GM21360 (cell line): ENCODE results near the gene ING5.
"Not testable (repeated sequence)": the region's sequence is repeated elsewhere in the genome, so short reads cannot be mapped to it uniquely, and the experiment has no call there.

Experiments used
- ATAC-seq: cut with Tn5 transposase; IDR thresholded peaks from one replicate; pipeline ENCODE4 v1.9.1; 2021; ENCODE audit warnings: mild to moderate bottlenecking, moderate library complexity; ENCODE audit not compliant: unreplicated experiment

The ING5 gene

GRCh38 chr2:241736111-241736510 lies 34.3 kb downstream of the ING5 start:
- no peak for ATAC-seq

- ATAC-seq: no peak
Measured at GRCh38 chr2:241738040-241738686, 36.3 kb downstream of the ING5 start.

- ATAC-seq: no peak
Measured at GRCh38 chr2:241739177-241739576, 37.3 kb downstream of the ING5 start.

GRCh38 chr2:241739651-241740050 lies 37.8 kb downstream of the ING5 start:
- no peak for ATAC-seq

GRCh38 chr2:241741016-241741415 lies 39.2 kb downstream of the ING5 start:
- ATAC-seq: no peak

GRCh38 chr2:241742320-241742939 lies 40.6 kb downstream of the ING5 start:
- ATAC-seq: no peak

GRCh38 chr2:241743008-241743407 lies 41.2 kb downstream of the ING5 start:
- not testable (repeated sequence) for ATAC-seq

GRCh38 chr2:241743620-241744019 lies 41.8 kb downstream of the ING5 start:
- ATAC-seq: no peak

GRCh38 chr2:241744028-241744754 lies 42.4 kb downstream of the ING5 start:
- ATAC-seq: no peak

- ATAC-seq: no peak
Measured at GRCh38 chr2:241745276-241745675, 43.4 kb downstream of the ING5 start.

GRCh38 chr2:241746084-241746483 lies 44.2 kb downstream of the ING5 start:
- ATAC-seq: no peak

- ATAC-seq: no peak
Measured at GRCh38 chr2:241748468-241749256, 46.8 kb downstream of the ING5 start.

GRCh38 chr2:241750076-241750840 lies 48.4 kb downstream of the ING5 start:
- no peak for ATAC-seq

- ATAC-seq: no peak
Measured at GRCh38 chr2:241751152-241751551, 49.3 kb downstream of the ING5 start.

GRCh38 chr2:241751776-241752175 lies 49.9 kb downstream of the ING5 start:
- ATAC-seq: no peak

GRCh38 chr2:241752253-241752652 lies 50.4 kb downstream of the ING5 start:
- no peak for ATAC-seq

GRCh38 chr2:241752689-241753276 lies 50.9 kb downstream of the ING5 start:
- ATAC-seq: no peak

- no peak for ATAC-seq
Measured at GRCh38 chr2:241753493-241753892, 51.7 kb downstream of the ING5 start.

- no peak for ATAC-seq
Measured at GRCh38 chr2:241754042-241754441, 52.2 kb downstream of the ING5 start.

- ATAC-seq: no peak
Measured at GRCh38 chr2:241755166-241755565, 53.3 kb downstream of the ING5 start.
